Left renal cortex interstitium (tissue), 4 donors: Measurements from ENCODE around the gene SH3PXD2B. TPM values are rescaled to one million over a fixed set of nuclear protein-coding genes. Genes with fewer than 3 reads are reported as not detected.
"Not testable (repeated sequence)": the region's sequence is repeated elsewhere in the genome, so short reads cannot be mapped to it uniquely, and the experiment has no call there.

ENCODE experiments used
- DNase-seq, 4 donors: peaks; one replicate each; pipeline ENCODE4 v3.0.0-alpha.2; 2013; ENCODE audit warnings: low read depth in 4 of 4, low spot score in 2 of 4, missing footprints in 1 of 4
- polyA plus RNA-seq, 4 donors: library from polyadenylated mRNA; unstranded; fragments of 120-200 nt; gene quantifications; one replicate each; pipeline ENCODE4 v1.2.1, GENCODE V29; 2013; ENCODE audit not compliant: insufficient read length in 4 of 4

The SH3PXD2B gene
- polyA plus RNA-seq, 4 donors, result 27.1 to 32.6 (median 31.7) TPM

DNA sequence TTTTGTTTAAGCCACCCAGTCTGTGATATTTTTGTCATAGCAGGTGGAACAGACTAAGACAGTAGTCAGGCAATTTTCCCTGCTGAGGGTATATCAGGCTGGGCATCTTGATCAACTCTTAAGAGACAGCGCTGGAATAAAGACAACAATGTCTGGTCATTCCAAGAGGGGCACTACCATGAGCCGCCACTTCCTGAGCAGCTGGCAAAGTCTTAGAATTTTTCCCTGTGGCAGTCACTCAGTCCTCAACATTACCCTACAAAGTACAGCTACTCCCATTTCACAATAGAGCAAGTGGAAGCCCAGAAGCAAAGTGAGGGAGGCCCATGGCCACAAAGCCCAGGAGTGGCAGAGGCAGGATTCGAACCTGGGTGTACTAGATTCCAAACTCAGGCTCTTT lies 74.8 kb downstream of the SH3PXD2B start:
- no peak for DNase-seq

DNA sequence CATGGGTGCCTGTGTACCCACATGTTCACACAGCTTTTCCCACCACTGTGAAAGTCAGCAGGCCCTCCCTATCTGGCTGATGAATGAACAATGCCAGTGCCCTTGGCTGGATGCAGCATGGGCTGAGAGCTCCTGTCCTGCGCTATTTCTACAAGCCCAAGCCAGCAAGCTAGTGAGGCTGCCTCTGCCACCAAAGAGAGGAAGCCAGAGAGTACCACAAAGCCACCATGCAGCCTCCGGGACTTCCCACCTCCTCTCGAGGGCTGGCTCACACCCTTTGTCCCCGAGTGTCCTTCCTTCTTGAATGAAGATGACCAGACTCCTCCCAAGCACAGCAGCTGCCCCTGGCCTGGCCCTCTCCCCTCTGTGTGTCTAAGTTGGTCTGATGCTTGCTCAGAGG lies 76.5 kb downstream of the SH3PXD2B start:
- DNase-seq, result no peak

DNA sequence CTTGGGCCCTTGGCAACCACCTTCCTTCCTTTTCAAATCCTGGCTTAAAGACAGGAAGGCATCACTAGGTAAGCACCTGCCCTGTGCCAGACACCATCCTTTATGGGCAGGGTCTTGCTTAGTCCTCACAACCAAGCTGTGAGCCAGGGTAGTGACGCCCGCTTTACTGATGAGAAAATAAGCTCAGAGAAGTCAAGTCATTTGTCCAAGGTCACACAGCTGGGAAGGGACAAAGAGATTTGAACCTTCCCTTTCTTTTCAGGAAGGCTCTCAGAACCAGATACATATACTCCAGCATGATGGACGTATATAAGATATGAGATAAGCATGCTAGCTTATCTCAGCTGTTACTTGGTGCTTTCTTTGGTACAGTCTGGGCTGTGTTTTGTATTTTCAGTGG lies 76.9 kb downstream of the SH3PXD2B start:
- no peak for DNase-seq

DNA sequence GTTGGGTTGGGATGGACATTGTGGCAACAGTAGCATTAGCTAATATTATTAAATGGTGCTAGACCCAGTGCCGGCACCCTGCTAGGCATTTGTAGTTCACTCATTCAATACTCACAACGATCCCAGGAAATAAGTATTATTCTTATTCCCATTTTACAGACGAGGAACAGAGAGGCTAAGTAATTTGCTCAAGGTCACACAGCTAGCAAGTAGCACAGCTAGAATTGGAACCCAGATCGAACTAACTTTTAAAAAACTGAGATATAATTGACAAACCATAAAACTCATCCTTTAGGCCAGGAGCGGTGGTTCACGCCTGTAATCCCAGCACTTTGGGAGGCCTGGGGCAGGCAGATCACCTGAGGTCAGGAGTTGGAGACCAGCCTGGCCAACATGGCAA lies 79.5 kb downstream of the SH3PXD2B start:
- DNase-seq, result no peak

DNA sequence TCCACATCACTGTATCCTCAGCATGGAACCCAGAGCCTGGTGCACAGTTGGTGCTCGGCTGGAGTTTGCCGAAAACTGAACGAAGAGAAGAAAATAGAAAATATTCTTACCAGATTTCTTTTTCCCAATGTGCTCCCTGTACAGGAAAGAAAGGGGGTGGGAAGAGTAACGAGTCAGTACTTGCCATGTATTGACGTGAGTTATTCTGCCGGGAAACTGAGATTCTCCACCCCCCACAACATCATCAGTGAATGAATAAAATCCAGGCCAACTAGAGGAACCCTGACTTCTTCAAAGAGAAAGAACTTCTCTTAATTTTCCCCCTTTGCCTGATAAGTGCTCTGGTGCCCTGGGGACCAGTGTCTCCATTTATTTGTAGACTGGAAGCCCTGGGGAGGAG lies 80.6 kb downstream of the SH3PXD2B start:
- no peak for DNase-seq

DNA sequence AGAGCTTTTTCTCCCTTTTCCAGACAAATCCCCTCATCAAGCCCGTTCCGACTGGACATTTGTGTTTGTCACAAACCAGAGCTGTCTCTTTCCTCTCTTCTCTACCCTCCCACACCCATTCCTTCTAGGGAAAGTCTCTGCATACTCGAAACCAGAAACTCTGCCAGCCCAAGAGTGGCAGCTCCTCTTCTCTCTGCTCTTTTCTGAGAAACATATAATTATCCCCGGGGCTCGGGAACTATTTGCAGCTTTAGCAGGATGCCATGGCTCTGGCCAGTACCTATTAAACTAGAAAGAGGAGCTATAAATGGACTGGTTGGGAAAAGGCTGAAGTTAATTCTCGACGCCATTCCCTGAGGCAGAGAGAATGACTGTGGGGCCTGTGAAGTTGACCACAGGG lies 82.6 kb downstream of the SH3PXD2B start:
- no peak for DNase-seq

DNA sequence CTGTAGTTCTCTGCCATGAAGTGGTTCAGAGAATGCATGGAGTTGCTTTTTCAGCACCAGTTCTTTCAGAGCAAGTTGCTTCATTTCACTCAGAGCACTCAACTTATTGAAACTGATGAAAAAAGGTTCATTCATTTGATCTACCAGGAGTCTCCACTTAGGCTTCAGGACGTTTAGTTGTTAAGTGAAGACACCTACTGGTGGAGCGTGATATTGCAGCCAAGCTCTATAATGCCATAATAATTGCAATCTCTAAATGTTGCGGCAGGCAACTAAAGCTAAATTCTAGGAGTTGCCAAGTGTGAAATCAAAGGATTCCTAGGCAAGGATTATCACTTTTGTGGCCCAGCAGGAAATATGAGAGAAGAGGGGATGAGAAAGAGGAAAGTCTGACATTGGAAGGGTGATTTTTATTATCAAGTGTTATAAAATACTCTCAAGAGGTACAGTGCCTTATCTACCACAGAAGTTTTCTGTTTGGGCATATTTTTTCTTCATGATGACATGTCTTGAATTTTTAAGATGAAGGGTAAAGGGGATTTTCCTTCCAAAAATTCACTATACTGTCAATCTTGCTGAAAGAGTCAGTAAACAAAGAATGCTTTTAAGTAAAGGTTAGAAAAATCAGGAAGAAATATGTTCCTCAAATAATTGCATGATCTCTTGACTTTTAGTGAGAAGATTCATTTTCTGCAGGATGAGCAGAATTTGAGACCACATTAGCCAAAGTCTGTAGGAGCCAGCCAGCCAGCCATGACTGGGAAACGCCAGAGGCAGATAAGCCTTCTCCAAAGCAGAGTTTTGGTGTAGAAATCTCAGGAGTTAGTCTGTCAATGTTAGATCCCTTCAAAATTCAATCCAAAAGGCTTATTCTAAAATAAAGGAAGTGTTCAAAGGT lies 83.4 kb downstream of the SH3PXD2B start:
- DNase-seq, result no peak

DNA sequence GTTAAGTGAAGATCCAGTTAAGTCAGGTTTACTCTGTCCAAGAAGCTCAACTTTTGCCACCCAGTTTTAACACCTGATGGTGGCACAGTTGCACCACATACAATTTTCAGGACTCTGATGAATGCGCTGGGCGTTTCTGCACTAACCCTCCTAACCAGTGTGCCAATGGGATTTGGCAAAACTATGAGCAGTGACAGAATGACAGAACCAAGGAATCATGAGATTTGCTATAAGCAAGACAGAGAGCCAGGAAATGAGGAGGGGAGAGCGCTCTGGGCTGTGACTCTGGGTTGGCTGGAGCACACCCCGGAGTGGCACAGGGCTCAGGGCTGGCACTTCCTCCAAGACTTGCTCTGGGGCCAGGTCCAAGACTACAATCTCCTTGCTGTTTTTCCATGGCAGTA lies 84.1 kb downstream of the SH3PXD2B start:
- no peak for DNase-seq

DNA sequence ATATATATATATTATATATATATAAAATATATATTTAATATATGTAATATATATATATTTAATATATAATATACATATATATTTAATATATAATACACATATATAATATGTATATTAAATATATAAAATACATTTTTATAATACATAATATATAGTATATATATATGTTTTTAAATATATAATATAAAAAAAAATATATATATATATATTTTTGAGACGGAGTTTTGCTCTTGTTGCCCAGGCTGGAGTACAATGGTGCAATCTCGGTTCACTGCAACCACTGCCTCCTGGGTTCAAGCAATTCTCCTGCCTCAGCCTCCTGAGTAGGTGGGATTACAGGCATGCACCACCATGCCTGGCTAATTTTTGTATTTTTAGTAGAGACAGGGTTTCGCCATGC lies 85.6 kb downstream of the SH3PXD2B start:
- DNase-seq, result not testable (repeated sequence)

DNA sequence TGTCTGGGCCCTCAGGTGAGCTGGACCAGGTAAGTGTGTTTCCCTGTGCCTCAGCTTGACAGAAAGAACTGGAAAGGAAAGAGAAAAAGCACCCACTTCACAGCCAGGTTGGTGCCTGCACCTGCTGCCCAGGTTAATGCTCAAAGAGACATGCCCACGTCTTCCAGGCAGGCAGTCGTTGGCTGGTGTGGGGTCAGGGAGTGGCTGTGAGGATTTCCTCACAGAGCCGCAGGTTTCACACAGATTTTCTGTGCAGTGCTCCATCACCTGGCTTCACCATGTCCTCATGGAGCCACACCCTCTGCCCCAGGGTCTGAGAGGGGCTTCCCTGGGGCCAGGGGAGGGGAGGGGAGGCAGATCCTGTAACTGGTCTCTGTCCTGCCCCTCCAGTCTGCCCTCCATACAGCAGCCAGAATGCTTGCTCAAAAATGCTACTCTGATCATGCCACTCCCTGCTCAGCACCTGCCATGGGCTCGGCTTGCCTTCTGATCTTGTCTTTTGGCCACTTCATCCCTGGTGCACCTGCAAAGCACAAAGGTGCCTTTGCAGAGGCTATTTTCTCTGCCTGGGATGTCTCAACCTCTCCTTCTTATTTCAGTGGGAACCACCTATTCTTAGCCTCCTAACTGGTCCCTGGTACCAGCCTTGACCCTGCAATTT lies 88.2 kb downstream of the SH3PXD2B start:
- DNase-seq, result no peak

DNA sequence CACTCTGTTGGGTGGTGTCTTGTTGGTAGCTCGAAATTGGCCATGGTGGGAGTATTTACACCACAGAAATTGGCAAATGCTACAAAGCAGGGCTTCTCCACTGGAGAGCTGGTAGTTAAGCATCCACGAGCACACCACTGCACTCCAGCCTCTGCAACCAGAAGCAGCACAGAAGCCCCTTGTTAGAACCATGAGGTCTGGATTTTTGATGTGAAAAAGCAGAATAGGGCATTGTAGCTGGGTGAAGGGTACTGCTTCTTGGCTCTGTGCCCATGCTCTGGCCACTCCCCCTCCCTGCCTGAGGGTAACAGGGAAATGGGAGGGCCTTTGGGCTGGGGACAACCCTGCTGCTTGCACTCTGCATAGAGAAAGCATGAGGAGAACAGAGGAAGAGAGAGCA lies 89.6 kb downstream of the SH3PXD2B start:
- DNase-seq, result no peak

DNA sequence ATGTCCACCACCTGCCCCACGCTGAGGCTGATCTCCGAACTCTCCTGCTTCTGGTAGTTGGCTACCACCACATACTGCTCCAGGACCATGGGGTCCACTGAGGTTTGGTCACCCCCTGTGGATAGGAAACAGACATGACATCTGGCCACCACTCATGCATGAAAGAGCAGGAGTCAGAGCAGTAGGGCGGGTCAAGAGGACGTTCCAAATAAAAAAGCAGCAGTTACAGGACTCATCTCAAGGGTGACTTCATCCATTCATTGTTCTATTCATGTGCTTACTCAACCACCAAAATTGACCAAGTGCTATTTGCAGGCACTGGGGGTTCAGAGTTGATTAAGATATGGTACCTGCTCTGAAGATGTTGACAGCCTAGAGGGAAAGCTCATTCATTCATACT lies 91.6 kb downstream of the SH3PXD2B start:
- no peak for DNase-seq

DNA sequence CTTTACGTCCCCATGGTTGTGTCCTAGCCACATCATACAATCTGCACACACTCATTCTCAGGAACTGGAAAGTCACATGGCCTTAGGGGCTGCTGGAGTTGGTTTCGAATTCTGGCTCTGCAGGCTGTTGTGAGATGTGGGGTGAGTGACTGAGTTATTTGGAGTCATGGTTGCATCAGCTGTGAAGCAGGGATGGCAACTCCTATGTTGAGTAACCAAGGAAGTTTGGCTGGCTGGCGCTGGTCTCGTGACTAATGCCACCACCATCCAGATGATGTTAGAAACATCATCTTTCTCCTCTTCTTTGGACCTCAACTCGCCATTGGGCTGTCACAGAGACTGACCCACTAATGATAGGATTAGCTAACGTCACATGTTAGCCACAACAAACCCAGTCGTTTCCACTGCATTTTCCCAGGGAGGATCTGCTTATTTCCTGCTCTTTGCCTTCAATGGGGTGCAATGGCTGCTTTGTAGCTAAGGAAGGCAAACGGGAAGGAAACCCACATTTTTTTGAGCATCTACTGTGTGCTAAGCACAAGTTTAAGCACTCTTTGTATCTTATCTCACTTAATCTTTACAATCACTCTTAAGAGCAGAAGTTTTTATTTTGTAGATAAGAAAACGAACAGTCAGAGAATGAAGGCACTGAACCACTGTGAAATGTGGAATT lies 92.6 kb downstream of the SH3PXD2B start:
- no peak for DNase-seq

DNA sequence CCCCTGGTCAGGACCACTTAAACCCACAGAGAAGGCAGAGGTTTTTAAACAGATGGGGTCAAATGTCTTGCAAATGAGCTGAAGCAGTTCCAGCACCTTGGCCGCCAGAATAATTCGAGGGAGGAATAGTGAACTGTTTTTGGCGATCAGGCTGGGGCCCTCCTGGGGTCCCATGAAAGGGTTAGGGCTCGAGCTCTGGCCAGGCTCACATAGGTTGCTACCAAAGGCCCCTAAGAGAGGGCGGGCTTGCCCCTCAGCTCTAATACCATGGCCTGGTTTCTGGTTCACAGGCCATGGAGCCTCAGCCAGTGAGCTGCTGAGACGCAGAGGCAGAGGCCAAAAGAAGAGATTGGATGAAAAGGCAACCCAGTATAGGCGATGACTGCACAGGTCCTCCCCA lies 96.0 kb downstream of the SH3PXD2B start:
- DNase-seq, result no peak

DNA sequence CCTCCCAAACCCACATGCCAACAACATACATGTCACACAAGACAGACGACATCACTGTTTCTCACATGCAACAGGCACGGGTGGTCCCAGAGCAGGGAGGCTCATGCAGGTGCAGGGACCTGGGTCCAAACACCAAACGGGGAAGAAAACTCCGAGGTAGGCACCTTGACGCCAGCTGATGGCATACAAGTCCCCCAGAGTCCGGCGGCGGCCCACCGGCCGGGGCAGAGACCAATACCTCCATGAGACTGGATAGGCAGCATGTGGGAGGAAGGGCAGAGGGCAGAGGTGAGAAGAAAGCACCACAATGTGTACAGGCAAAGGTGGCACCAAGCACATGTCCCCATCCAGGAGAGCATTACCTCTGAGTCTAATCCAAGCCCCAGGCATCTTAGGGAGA lies 97.8 kb downstream of the SH3PXD2B start:
- DNase-seq, result no peak

DNA sequence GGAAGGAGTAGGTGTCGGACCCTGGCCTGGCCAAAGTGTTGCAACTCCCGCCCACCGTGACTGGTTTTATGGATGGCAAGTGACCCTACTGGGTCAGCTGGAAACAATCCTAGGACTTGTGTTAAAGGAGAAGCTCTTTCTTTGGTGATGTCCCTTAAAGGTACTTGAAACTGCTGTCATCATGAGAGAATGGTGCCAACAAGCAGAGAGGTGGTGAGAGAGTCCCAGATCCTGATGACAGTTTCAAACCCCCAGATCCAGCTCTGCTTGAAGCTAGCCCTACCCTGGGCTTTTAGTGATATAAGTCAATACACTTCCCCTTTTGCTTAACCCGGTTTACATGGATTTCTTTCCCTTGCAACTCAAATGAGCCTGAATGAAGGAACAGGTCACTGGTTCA lies 98.3 kb downstream of the SH3PXD2B start:
- DNase-seq, result no peak

DNA sequence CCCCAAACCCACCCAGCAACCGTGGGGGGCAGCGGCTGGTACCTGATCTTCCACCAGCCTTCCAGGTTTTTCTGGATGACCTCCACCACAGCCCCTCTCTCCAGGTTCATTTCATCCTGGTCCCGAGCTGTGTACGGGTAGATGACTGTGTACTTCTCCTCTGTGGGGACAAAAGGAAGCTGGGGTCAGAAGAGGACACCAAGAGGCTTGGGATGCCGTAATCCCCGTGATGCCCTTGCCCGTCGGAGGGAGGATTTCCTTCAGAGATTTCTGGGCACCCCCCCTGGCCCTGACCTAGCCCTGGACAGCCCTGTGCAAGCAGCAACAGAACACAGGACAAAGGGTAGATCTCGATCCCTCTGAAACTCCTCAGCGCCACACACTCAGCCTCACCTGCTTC lies 100.5 kb downstream of the SH3PXD2B start:
- DNase-seq, result no peak

DNA sequence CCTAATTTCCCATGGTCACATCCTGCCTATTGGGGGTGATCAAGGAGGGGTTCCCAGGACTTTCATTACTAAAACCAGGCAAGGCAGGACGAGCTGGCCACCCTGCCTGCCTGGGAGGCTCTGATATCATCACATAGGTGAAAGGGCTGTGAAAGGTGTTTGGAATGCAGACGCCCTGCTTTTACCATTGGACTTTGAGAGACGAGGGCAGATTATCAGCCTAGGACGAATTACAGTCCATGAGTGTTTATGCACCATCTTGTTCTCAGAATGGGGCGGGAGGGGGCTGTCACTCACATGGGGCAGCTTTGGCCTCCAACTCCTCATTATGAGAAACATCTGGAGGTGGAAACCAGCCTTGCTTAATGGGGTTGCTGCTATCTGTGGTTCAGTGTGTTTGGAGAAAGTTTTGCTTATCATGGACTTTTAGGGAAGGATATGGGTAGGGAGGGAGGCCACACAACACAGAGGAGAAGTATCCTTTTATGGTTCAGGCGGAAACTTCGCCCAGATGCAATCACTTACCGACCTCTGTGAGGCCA lies 101.0 kb downstream of the SH3PXD2B start:
- no peak for DNase-seq

DNA sequence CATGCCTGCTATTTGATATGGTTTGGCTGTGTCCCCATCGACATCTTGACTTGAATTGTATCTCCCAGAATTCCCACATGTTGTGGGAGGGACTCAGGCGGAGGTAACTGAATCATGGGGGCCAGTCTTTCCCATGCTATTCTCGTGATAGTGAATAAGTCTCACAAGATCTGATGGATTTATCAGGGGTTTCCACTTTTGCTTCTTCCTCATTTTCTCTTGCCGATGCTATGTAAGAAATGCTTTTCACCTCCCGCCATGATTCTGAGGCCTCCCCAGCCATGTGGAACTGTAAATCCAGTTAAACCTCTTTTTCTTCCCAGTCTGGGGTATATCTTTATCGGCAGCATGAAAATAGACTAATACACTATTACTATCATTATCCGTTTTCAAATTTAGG lies 101.8 kb downstream of the SH3PXD2B start:
- DNase-seq, result not testable (repeated sequence)

DNA sequence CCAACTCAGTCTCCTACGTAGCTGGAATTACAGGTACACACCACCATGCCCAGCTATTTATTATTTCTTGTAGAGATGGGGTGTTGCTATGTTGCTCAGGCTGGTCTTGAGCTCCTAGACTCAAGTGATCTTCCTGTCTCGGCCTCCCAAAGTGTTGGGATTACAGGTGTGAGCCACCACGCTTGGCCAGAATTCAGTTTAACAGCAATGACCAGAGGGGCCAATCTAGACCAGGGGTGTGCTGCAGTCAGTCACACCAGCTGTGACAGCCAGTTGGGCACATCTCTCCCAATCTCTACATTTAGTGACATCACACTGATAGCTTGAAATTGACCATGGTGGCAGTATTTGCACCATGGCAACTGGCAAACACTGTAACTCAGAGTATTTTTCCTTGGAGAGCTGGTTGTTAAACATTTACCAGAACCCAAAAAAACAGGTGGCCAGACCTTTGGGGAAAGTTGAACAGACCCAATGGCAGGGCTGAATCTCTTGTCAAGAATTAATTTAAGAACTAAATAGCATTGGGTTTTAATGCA lies 103.0 kb downstream of the SH3PXD2B start:
- no peak for DNase-seq
